ENCODE measurements around the gene CRABP1. TPM values are rescaled to one million over a fixed set of nuclear protein-coding genes. Genes with fewer than 3 reads are reported as not detected.

The CRABP1 gene
- total and polyA plus RNA-seq, 2 donors from 2014 or later = 61.0 TPM; not detected in 1

GRCh38 chr15:78358102-78358870, 18.1 kb downstream of the CRABP1 start:
- no peaks in the 10 kb centered on the region for H3K4me1 ChIP-seq (ENCODE audit: control insufficient read depth in 2 of 3, insufficient read depth in 2 of 3, low read depth in 1 of 3, low read length in 3 of 3)
- FAIRE-seq = no peak

DNA sequence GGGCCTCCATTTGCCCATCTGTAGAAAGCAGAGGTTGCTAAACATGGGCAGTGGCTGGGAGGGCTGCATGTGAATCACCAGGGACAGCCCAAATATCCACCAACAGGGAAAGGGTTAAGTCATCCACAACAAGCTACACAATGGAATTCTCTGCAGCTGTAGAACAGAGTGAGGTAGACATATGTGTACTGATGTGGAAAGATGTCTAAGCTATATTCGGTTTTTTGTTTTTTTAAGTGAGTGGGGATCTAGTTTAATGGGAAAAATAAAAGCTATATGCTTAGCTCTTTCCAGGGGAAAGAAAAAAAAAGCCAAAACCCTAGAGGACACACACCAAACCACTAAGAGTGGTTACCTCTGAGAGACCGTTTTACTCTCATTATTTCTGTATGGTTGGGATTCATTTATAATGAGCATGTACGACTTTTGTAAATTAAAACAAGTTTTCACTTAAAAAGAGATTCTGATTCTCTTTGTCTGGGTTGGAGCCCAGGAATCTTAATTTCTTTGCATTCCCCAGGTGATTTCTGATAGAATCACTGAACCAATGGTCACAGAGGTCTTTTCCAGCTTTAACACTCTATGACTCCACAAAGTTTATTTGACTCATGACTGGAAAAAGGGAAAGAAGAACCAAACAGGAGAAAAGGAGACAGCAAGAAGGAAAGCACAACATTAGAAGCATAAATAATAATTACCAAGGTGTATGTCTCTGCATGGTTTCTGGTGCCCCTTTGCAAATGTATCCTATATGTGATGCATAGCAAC, 19.1 kb downstream of the CRABP1 start:
- no peak for TF ChIP-seq CTCF (IDR thresholded peaks at IDR 0.05; ENCODE audit: borderline replicate concordance, extremely low read depth, insufficient read depth)
- Histone ChIP-seq H3K4me1 (ENCODE audit: control insufficient read depth in 2 of 3, insufficient read depth in 2 of 3, low read depth in 1 of 3, low read length in 3 of 3) (no peaks in the 10 kb centered on the region), H3K4me3 (ENCODE audit: low read length in 3 of 3) (no peak overlapping the region), H3K9me3 (ENCODE audit: control insufficient read depth in 2 of 3, insufficient read depth in 1 of 3, low read length in 3 of 3) (no peaks in the 10 kb centered on the region), H3K27ac (ENCODE audit: low read depth in 2 of 2, low read length in 2 of 2) (no peak overlapping the region), H3K36me3 (ENCODE audit: control insufficient read depth in 2 of 3, insufficient read depth in 3 of 3, low read length in 3 of 3) (no peaks in the 10 kb centered on the region), H3K27me3 (ENCODE audit: control insufficient read depth, insufficient read depth, low read length) (no peaks in the 10 kb centered on the region), H3K9ac (ENCODE audit: low read length in 3 of 3) (no peak overlapping the region)
- FAIRE-seq (no peak), DNase-seq (no peak)
- intact Hi-C loops (cut with DNase I) = no loop called here

More at GRCh38 chr15:78358102-78358870, 18.1 kb downstream of the CRABP1 start:
- TF ChIP-seq CTCF (IDR thresholded peaks at IDR 0.05; ENCODE audit: borderline replicate concordance, extremely low read depth, insufficient read depth) = no peak
- peak in 3 of 5 donors; percentile 49 to 65 (median 58) for DNase-seq
- H3K9ac ChIP-seq (ENCODE audit: low read length in 3 of 3) = no peak overlapping the region
- H3K36me3 ChIP-seq (ENCODE audit: control insufficient read depth in 2 of 3, insufficient read depth in 3 of 3, low read length in 3 of 3) = no peaks in the 10 kb centered on the region
- intact Hi-C loops (cut with DNase I) = no loop called here
- no peak overlapping the region for H3K4me3 ChIP-seq (ENCODE audit: low read length in 3 of 3)
- no peak overlapping the region for H3K27ac ChIP-seq (ENCODE audit: low read depth in 2 of 2, low read length in 2 of 2)
- no peaks in the 10 kb centered on the region for H3K27me3 ChIP-seq (ENCODE audit: control insufficient read depth, insufficient read depth, low read length)
- no peaks in the 10 kb centered on the region for H3K9me3 ChIP-seq (ENCODE audit: control insufficient read depth in 2 of 3, insufficient read depth in 1 of 3, low read length in 3 of 3)

GRCh38 chr15:78360367-78360801, 20.2 kb downstream of the CRABP1 start:
- no peaks in the 10 kb centered on the region for H3K9me3 ChIP-seq (ENCODE audit: control insufficient read depth in 2 of 3, insufficient read depth in 1 of 3, low read length in 3 of 3)
- DNase-seq = peak in 4 of 5 donors; percentile 61 to 85 (median 70)
- H3K4me1 ChIP-seq (ENCODE audit: control insufficient read depth in 2 of 3, insufficient read depth in 2 of 3, low read depth in 1 of 3, low read length in 3 of 3) = no peaks in the 10 kb centered on the region
- no peak for FAIRE-seq
- TF ChIP-seq CTCF (IDR thresholded peaks at IDR 0.05; ENCODE audit: borderline replicate concordance, extremely low read depth, insufficient read depth) = no peak
- H3K4me3 ChIP-seq (ENCODE audit: low read length in 3 of 3) = no peak overlapping the region
- no peak overlapping the region for H3K27ac ChIP-seq (ENCODE audit: low read depth in 2 of 2, low read length in 2 of 2)
- no peaks in the 10 kb centered on the region for H3K27me3 ChIP-seq (ENCODE audit: control insufficient read depth, insufficient read depth, low read length)
- no peaks in the 10 kb centered on the region for H3K36me3 ChIP-seq (ENCODE audit: control insufficient read depth in 2 of 3, insufficient read depth in 3 of 3, low read length in 3 of 3)
- H3K9ac ChIP-seq (ENCODE audit: low read length in 3 of 3) = no peak overlapping the region
- intact Hi-C loops (cut with DNase I) = no loop called here
